Esophagus muscularis mucosa (tissue), 4 donors: ENCODE results near the gene TLE5. TPM values are rescaled to one million over a fixed set of nuclear protein-coding genes. Genes with fewer than 3 reads are reported as not detected.

ENCODE experiments used
- DNase-seq: peaks from one replicate; pipeline ENCODE4 v3.0.0-alpha.2; 2017; ENCODE audit errors: extremely low spot score
- H3K27ac ChIP-seq, 4 donors: fragments of 200-600 bp; sonication (generic); replicated peaks in 1 of 4; 1 replicate in 3 of 4; 2 replicates in 1 of 4; pipeline ENCODE4 v1.5.1; 2016 to 2019; ENCODE audit warnings: mild to moderate bottlenecking in 1 of 4
- H3K27me3 ChIP-seq, 4 donors: fragments of 200-600 bp; sonication (generic); one replicate each; pipeline versions ENCODE4 v1.5.1 to v1.6.0; 2016 to 2019
- H3K36me3 ChIP-seq, 4 donors: fragments of 200-600 bp; sonication (generic); one replicate each; pipeline ENCODE4 v1.5.1; 2016 to 2019
- H3K4me1 ChIP-seq, 4 donors: fragments of 200-600 bp; sonication (generic); one replicate each; pipeline ENCODE4 v1.5.1; 2016 to 2019
- H3K4me3 ChIP-seq, 4 donors: fragments of 200-600 bp; sonication (generic); 1 replicate in 2 of 4; 2 replicates in 2 of 4; pipeline ENCODE4 v1.5.1; 2016 to 2019; ENCODE audit warnings: mild to moderate bottlenecking in 4 of 4, moderate library complexity in 1 of 4
- H3K9me3 ChIP-seq, 4 donors: fragments of 200-600 bp; sonication (generic); 1 replicate in 3 of 4; 2 replicates in 1 of 4; pipeline ENCODE4 v1.5.1; 2016 to 2019
- CTCF ChIP-seq, 3 experiments: fragments of 200-600 bp in 2 of 3; fragments of 450-650 bp in 1 of 3; sonication (generic) in 2 of 3; IDR thresholded peaks; one replicate each; pipeline ENCODE4 v1.5.1; 2017 to 2019; ENCODE audit warnings: antibody characterized with exemption in 3 of 3, mild to moderate bottlenecking in 2 of 3, moderate library complexity in 1 of 3
- EP300 ChIP-seq: sonication (generic); formaldehyde crosslinking; IDR thresholded peaks from one replicate; pipeline ENCODE4 v1.6.1; 2017; ENCODE audit warnings: antibody characterized with exemption
- POLR2A ChIP-seq: fragments of 450-650 bp; IDR thresholded peaks from one replicate; pipeline ENCODE4 v1.6.1; 2017; ENCODE audit warnings: antibody characterized with exemption, moderate library complexity, mild to moderate bottlenecking, low read depth
- POLR2AphosphoS5 ChIP-seq, 2 donors: sonication (generic); formaldehyde crosslinking; IDR thresholded peaks; one replicate each; pipeline ENCODE4 v1.6.1; 2017; ENCODE audit warnings: antibody characterized with exemption in 2 of 2
- WGBS: methylation state at CpG from one replicate; pipeline ENCODE4 v1.1.5; 2018; 5-methylcytosine and 5-hydroxymethylcytosine counted together
- intact Hi-C: fragments of 100-400 bp; cut with DNase I; formaldehyde crosslinking; loops from one replicate; pipeline ENCODE4 v1.15.1; 2023
- total RNA-seq, 4 donors: library from RNA; depleted of rRNA; stranded (reverse); fragments of >200 nt; gene quantifications; one replicate each; pipeline versions ENCODE4 v1.1.0 to v1.2.1, GENCODE V29; 2016

Gene TLE5
- total RNA-seq, 4 donors from 2014 or later = 657 to 947 (median 804) TPM

- DNase-seq = no peak
- WGBS = no CpG with 5 or more reads among the region's 10 CpGs
- no peak for TF ChIP-seq POLR2AphosphoS5 (IDR thresholded peaks at IDR 0.05)
- no peak for TF ChIP-seq POLR2A
- no peak for TF ChIP-seq CTCF (IDR thresholded peaks at IDR 0.05)
- no peak for TF ChIP-seq EP300
- no peaks in the 10 kb centered on the region for H3K27me3 ChIP-seq
- no peaks in the 10 kb centered on the region for H3K9me3 ChIP-seq
- intact Hi-C loops = no loop called here
- no peaks in the 10 kb centered on the region for H3K36me3 ChIP-seq
- peak overlapping the region; percentile 59 to 72 (median 64) for H3K27ac ChIP-seq
- no peak overlapping the region for H3K4me3 ChIP-seq
- peaks cover 78 to 100% (median 95%) of the 10 kb centered on the region in 4 donors for H3K4me1 ChIP-seq
These were observed 42.4 kb upstream of the TLE5 start for GRCh38 chr19:3104708-3104983.

- no peaks in the 10 kb centered on the region for H3K9me3 ChIP-seq
- peaks cover 86 to 100% (median 100%) of the 10 kb centered on the region in 4 donors for H3K4me1 ChIP-seq
- WGBS = 85% methylated on average over 23 of the region's 34 CpGs
- no peaks in the 10 kb centered on the region for H3K27me3 ChIP-seq
- TF ChIP-seq CTCF (IDR thresholded peaks at IDR 0.05) = no peak
- TF ChIP-seq EP300 = no peak
- DNase-seq = no peak
- intact Hi-C loops = no loop called here
- no peaks in the 10 kb centered on the region for H3K36me3 ChIP-seq
- H3K27ac ChIP-seq = peak overlapping the region in 1 of 4 donors; percentile 43
- no peak overlapping the region for H3K4me3 ChIP-seq
These were observed 40.2 kb upstream of the TLE5 start for GRCh38 chr19:3102239-3103140.

- TF ChIP-seq POLR2A (no peak), EP300 (no peak), CTCF (IDR thresholded peaks at IDR 0.05) (no peak), POLR2AphosphoS5 (IDR thresholded peaks at IDR 0.05) (no peak)
- Histone ChIP-seq H3K4me1 (peaks cover 91 to 100% (median 100%) of the 10 kb centered on the region in 4 donors), H3K27me3 (no peaks in the 10 kb centered on the region), H3K27ac (peak overlapping the region; percentile 82 to 88 (median 83)), H3K9me3 (no peaks in the 10 kb centered on the region), H3K36me3 (no peaks in the 10 kb centered on the region), H3K4me3 (no peak overlapping the region)
- intact Hi-C loops = no loop called here
- whole genome bisulfite sequencing = 70% methylated on average over 28 of the region's 34 CpGs
- DNase-seq = no peak
These were observed 38.7 kb upstream of the TLE5 start for GRCh38 chr19:3100747-3101730.

GRCh38 chr19:3100331-3100730 lies 38.0 kb upstream of the TLE5 start:
- WGBS = 74% methylated on average over 9 of the region's 14 CpGs
- intact Hi-C loops = no loop called here
- H3K9me3 ChIP-seq = no peaks in the 10 kb centered on the region
- no peak for DNase-seq
- peaks cover 94 to 100% (median 100%) of the 10 kb centered on the region in 4 donors for H3K4me1 ChIP-seq
- no peak for TF ChIP-seq CTCF (IDR thresholded peaks at IDR 0.05)
- TF ChIP-seq EP300 = no peak
- TF ChIP-seq POLR2A = no peak
- no peak for TF ChIP-seq POLR2AphosphoS5 (IDR thresholded peaks at IDR 0.05)
- peak overlapping the region; percentile 82 to 88 (median 83) for H3K27ac ChIP-seq
- H3K36me3 ChIP-seq = no peaks in the 10 kb centered on the region
- H3K4me3 ChIP-seq = no peak overlapping the region
- no peaks in the 10 kb centered on the region for H3K27me3 ChIP-seq
